ENCODE data around the gene ISCA2. TPM values are rescaled to one million over a fixed set of nuclear protein-coding genes. Genes with fewer than 3 reads are reported as not detected.
"Not testable (repeated sequence)": the region's sequence is repeated elsewhere in the genome, so short reads cannot be mapped to it uniquely, and the experiment has no call there.

ISCA2 gene
- total and polyA plus RNA-seq, 2 donors (not counting 1 experiment from before 2014, with no cell fraction given) = 14.1 to 28.3 TPM

GRCh38 chr14:74533576-74533975 is 40.0 kb downstream of the ISCA2 start:
- DNase-seq (no peak), ATAC-seq (ENCODE audit: low read depth) (no peak)

GRCh38 chr14:74535756-74536325 is 42.3 kb downstream of the ISCA2 start:
- Histone ChIP-seq H4K20me1 (ENCODE audit: control insufficient read depth, insufficient read depth, low read length, poor library complexity, severe bottlenecking) (no peaks in the 10 kb centered on the region), H2AFZ (ENCODE audit: insufficient read depth, low read depth, low read length, poor library complexity, severe bottlenecking) (no peak overlapping the region), H3K4me3 (ENCODE audit: control extremely low read depth in 1 of 5, extremely low read depth in 1 of 5, insufficient read depth in 1 of 5, low read depth in 2 of 5, low read length in 4 of 5) (no peak overlapping the region), H3K27me3 (replicated peaks in 1 of 4; ENCODE audit: control extremely low read depth in 1 of 4, control insufficient read depth in 3 of 4, insufficient read depth in 4 of 4, low read length in 3 of 4) (no peaks in the 10 kb centered on the region), H3K27ac (ENCODE audit: low read length in 2 of 2) (no peak overlapping the region), H3K9me3 (ENCODE audit: control extremely low read depth in 1 of 3, control insufficient read depth in 2 of 3, insufficient read depth in 1 of 3, low read length in 2 of 3) (no peaks in the 10 kb centered on the region), H3K79me2 (ENCODE audit: control insufficient read depth, insufficient read depth, low read length) (no peaks in the 10 kb centered on the region), H3K9ac (ENCODE audit: low read length) (no peak overlapping the region), H3K36me3 (replicated peaks in 1 of 2; ENCODE audit: control extremely low read depth in 1 of 2, control insufficient read depth in 1 of 2, extremely low read depth in 1 of 2, insufficient read depth in 2 of 2, low read length in 1 of 2) (no peaks in the 10 kb centered on the region), H3K4me2 (replicated peaks; ENCODE audit: low read depth, low read length, poor library complexity, severe bottlenecking) (no peak overlapping the region), H3K4me1 (ENCODE audit: control insufficient read depth in 2 of 2, insufficient read depth in 2 of 2, low read length in 2 of 2) (no peaks in the 10 kb centered on the region)
- intact Hi-C loops (cut with micrococcal nuclease) = no loop called here
- Mint-ChIP-seq H3K27me3 (no peaks in the 10 kb centered on the region), H3K4me3 (no peak overlapping the region), H3K9me3 (ENCODE audit: insufficient read depth) (no peaks in the 10 kb centered on the region), H3K27ac (no peak overlapping the region), H3K4me1 (no peaks in the 10 kb centered on the region)
- 92% methylated on average over 7 of the region's 10 CpGs for WGBS (ENCODE audit: insufficient coverage)
- no peak for ATAC-seq (ENCODE audit: low read depth)
- DNase-seq = no peak
- ChIA-PET CTCF (no interaction called here), POLR2A (no interaction called here)
- TF ChIP-seq EZH2 (IDR thresholded peaks at IDR 0.05; ENCODE audit: borderline replicate concordance, insufficient read depth, low read depth, low read length, poor library complexity, severe bottlenecking) = no peak
- no peak for TF ChIP-seq CTCF (IDR thresholded peaks at IDR 0.05)

More at GRCh38 chr14:74533576-74533975, 40.0 kb downstream of the ISCA2 start:
- Histone ChIP-seq H3K27ac (ENCODE audit: low read length in 2 of 2) (no peak overlapping the region), H3K79me2 (ENCODE audit: control insufficient read depth, insufficient read depth, low read length) (no peaks in the 10 kb centered on the region), H3K4me2 (replicated peaks; ENCODE audit: low read depth, low read length, poor library complexity, severe bottlenecking) (no peak overlapping the region), H3K27me3 (replicated peaks in 1 of 4; ENCODE audit: control extremely low read depth in 1 of 4, control insufficient read depth in 3 of 4, insufficient read depth in 4 of 4, low read length in 3 of 4) (no peaks in the 10 kb centered on the region), H3K9ac (ENCODE audit: low read length) (no peak overlapping the region), H3K4me1 (ENCODE audit: control insufficient read depth in 2 of 2, insufficient read depth in 2 of 2, low read length in 2 of 2) (no peaks in the 10 kb centered on the region), H3K36me3 (replicated peaks in 1 of 2; ENCODE audit: control extremely low read depth in 1 of 2, control insufficient read depth in 1 of 2, extremely low read depth in 1 of 2, insufficient read depth in 2 of 2, low read length in 1 of 2) (no peaks in the 10 kb centered on the region), H2AFZ (ENCODE audit: insufficient read depth, low read depth, low read length, poor library complexity, severe bottlenecking) (no peak overlapping the region), H3K4me3 (ENCODE audit: control extremely low read depth in 1 of 5, extremely low read depth in 1 of 5, insufficient read depth in 1 of 5, low read depth in 2 of 5, low read length in 4 of 5) (no peak overlapping the region), H3K9me3 (ENCODE audit: control extremely low read depth in 1 of 3, control insufficient read depth in 2 of 3, insufficient read depth in 1 of 3, low read length in 2 of 3) (no peaks in the 10 kb centered on the region), H4K20me1 (ENCODE audit: control insufficient read depth, insufficient read depth, low read length, poor library complexity, severe bottlenecking) (no peaks in the 10 kb centered on the region)
- H3K27ac Mint-ChIP-seq = no peak overlapping the region
- H3K4me1 Mint-ChIP-seq = no peaks in the 10 kb centered on the region
- TF ChIP-seq EZH2 (IDR thresholded peaks at IDR 0.05; ENCODE audit: borderline replicate concordance, insufficient read depth, low read depth, low read length, poor library complexity, severe bottlenecking) (no peak), CTCF (IDR thresholded peaks at IDR 0.05) (no peak)
- CTCF ChIA-PET = no interaction called here
- no peak overlapping the region for H3K4me3 Mint-ChIP-seq
- peaks cover 4% of the 10 kb centered on the region for H3K27me3 Mint-ChIP-seq
- 43% methylated on average over 7 of the region's 7 CpGs for WGBS (ENCODE audit: insufficient coverage)
- H3K9me3 Mint-ChIP-seq (ENCODE audit: insufficient read depth) = no peaks in the 10 kb centered on the region
- POLR2A ChIA-PET = no interaction called here
- intact Hi-C loops (cut with micrococcal nuclease) = no loop called here

GRCh38 chr14:74536336-74536735 is 42.8 kb downstream of the ISCA2 start:
- ATAC-seq (ENCODE audit: low read depth); H2AFZ ChIP-seq (ENCODE audit: insufficient read depth, low read depth, low read length, poor library complexity, severe bottlenecking); H3K27ac Mint-ChIP-seq; DNase-seq; H3K27me3 Mint-ChIP-seq; H3K79me2 ChIP-seq (ENCODE audit: control insufficient read depth, insufficient read depth, low read length); H3K4me1 ChIP-seq (ENCODE audit: control insufficient read depth in 2 of 2, insufficient read depth in 2 of 2, low read length in 2 of 2); POLR2A ChIA-PET; H3K9ac ChIP-seq (ENCODE audit: low read length); H3K36me3 ChIP-seq (replicated peaks in 1 of 2; ENCODE audit: control extremely low read depth in 1 of 2, control insufficient read depth in 1 of 2, extremely low read depth in 1 of 2, insufficient read depth in 2 of 2, low read length in 1 of 2); intact Hi-C loops (cut with micrococcal nuclease); H3K9me3 ChIP-seq (ENCODE audit: control extremely low read depth in 1 of 3, control insufficient read depth in 2 of 3, insufficient read depth in 1 of 3, low read length in 2 of 3); H3K9me3 Mint-ChIP-seq (ENCODE audit: insufficient read depth); H3K4me3 ChIP-seq (ENCODE audit: control extremely low read depth in 1 of 5, extremely low read depth in 1 of 5, insufficient read depth in 1 of 5, low read depth in 2 of 5, low read length in 4 of 5); H3K4me2 ChIP-seq (replicated peaks; ENCODE audit: low read depth, low read length, poor library complexity, severe bottlenecking); H3K4me1 Mint-ChIP-seq; CTCF ChIA-PET; H3K4me3 Mint-ChIP-seq; H3K27me3 ChIP-seq (replicated peaks in 1 of 4; ENCODE audit: control extremely low read depth in 1 of 4, control insufficient read depth in 3 of 4, insufficient read depth in 4 of 4, low read length in 3 of 4); H3K27ac ChIP-seq (ENCODE audit: low read length in 2 of 2); H4K20me1 ChIP-seq (ENCODE audit: control insufficient read depth, insufficient read depth, low read length, poor library complexity, severe bottlenecking): not testable (repeated sequence)
- WGBS (ENCODE audit: insufficient coverage) = 100% methylated on average over 1 of the region's 3 CpGs
